Measurements from ENCODE around the gene PNMT.

PNMT gene

GRCh38 chr17:39697961-39698360, 29.7 kb downstream of the PNMT start:
- TF ChIP-seq MAX (IDR thresholded peaks at IDR 0.05) = no peak
- TF ChIP-seq EGR1 (IDR thresholded peaks at IDR 0.05) = no peak
- no peak for TF ChIP-seq USF1 (IDR thresholded peaks at IDR 0.05)

- TF ChIP-seq ZBTB7A (IDR thresholded peaks at IDR 0.05; ENCODE audit: low read depth) = no peak
- TF ChIP-seq TEAD4 (IDR thresholded peaks at IDR 0.05) = peak; percentile 95
- TF ChIP-seq FOXM1 (IDR thresholded peaks at IDR 0.05; ENCODE audit: borderline replicate concordance, low read depth) = no peak
- no peak; the same call in 1 of the 2 replicates for TF ChIP-seq CREB1 (IDR thresholded peaks at IDR 0.05; ENCODE audit: low read depth)
- TF ChIP-seq EGR1 (IDR thresholded peaks at IDR 0.05) = peak; percentile 53
- peak; percentile 35; the same call in 1 of the 2 replicates for TF ChIP-seq EP300 (IDR thresholded peaks at IDR 0.05; ENCODE audit: borderline replicate concordance)
- peak; percentile 51 for TF ChIP-seq MAX (IDR thresholded peaks at IDR 0.05)
- TF ChIP-seq TCF12 (IDR thresholded peaks at IDR 0.05; ENCODE audit: low read depth) = peak; percentile 41; the same call in 1 of the 2 replicates
- TF ChIP-seq CEBPB (IDR thresholded peaks at IDR 0.05) = no peak
- TF ChIP-seq TAF1 (IDR thresholded peaks at IDR 0.05; ENCODE audit: low read depth) = peak; percentile 62
These were observed 31.5 kb downstream of the PNMT start, which contains the start of gene ERBB2 for GRCh38 chr17:39699818-39700147. Gene ERBB2, plus strand, starts transcription at chr17:39700064. Its CDS starts 175 bp downstream, at chr17:39700239.

- peak; percentile 32; the same call in 1 of the 2 replicates for TF ChIP-seq MAX (IDR thresholded peaks at IDR 0.05)
- TF ChIP-seq ZBTB7A (IDR thresholded peaks at IDR 0.05; ENCODE audit: low read depth) = peak; percentile 85
- no peak for TF ChIP-seq CEBPB (IDR thresholded peaks at IDR 0.05)
These were observed 32.1 kb downstream of the PNMT start for GRCh38 chr17:39700148-39700987.

- TF ChIP-seq FOXM1 (IDR thresholded peaks at IDR 0.05; ENCODE audit: borderline replicate concordance, low read depth) (no peak), REST (IDR thresholded peaks at IDR 0.05; ENCODE audit: low read depth) (no peak), TAF1 (IDR thresholded peaks at IDR 0.05; ENCODE audit: low read depth) (no peak), ZBTB7A (IDR thresholded peaks at IDR 0.05; ENCODE audit: low read depth) (no peak), TCF12 (IDR thresholded peaks at IDR 0.05; ENCODE audit: low read depth) (no peak), CREB1 (IDR thresholded peaks at IDR 0.05; ENCODE audit: low read depth) (no peak), EGR1 (IDR thresholded peaks at IDR 0.05) (no peak), CEBPB (IDR thresholded peaks at IDR 0.05) (no peak), EP300 (IDR thresholded peaks at IDR 0.05; ENCODE audit: borderline replicate concordance) (no peak), MAX (IDR thresholded peaks at IDR 0.05) (no peak), TEAD4 (IDR thresholded peaks at IDR 0.05) (no peak), YY1 (IDR thresholded peaks at IDR 0.05; ENCODE audit: low read depth) (no peak), USF1 (IDR thresholded peaks at IDR 0.05) (no peak), RAD21 (IDR thresholded peaks at IDR 0.05; ENCODE audit: low read depth) (no peak), NFIC (IDR thresholded peaks at IDR 0.05) (no peak)
These were observed 32.9 kb downstream of the PNMT start for GRCh38 chr17:39701012-39701783.

GRCh38 chr17:39701784-39702422, 33.6 kb downstream of the PNMT start:
- TF ChIP-seq TEAD4 (IDR thresholded peaks at IDR 0.05) (no peak), EP300 (IDR thresholded peaks at IDR 0.05; ENCODE audit: borderline replicate concordance) (no peak), RAD21 (IDR thresholded peaks at IDR 0.05; ENCODE audit: low read depth) (no peak), ZBTB7A (IDR thresholded peaks at IDR 0.05; ENCODE audit: low read depth) (no peak), USF1 (IDR thresholded peaks at IDR 0.05) (no peak), TAF1 (IDR thresholded peaks at IDR 0.05; ENCODE audit: low read depth) (no peak), YY1 (IDR thresholded peaks at IDR 0.05; ENCODE audit: low read depth) (no peak), FOXM1 (IDR thresholded peaks at IDR 0.05; ENCODE audit: borderline replicate concordance, low read depth) (no peak), CEBPB (IDR thresholded peaks at IDR 0.05) (no peak), CREB1 (IDR thresholded peaks at IDR 0.05; ENCODE audit: low read depth) (no peak), MAX (IDR thresholded peaks at IDR 0.05) (no peak), REST (IDR thresholded peaks at IDR 0.05; ENCODE audit: low read depth) (no peak), TCF12 (IDR thresholded peaks at IDR 0.05; ENCODE audit: low read depth) (no peak), EGR1 (IDR thresholded peaks at IDR 0.05) (no peak), NFIC (IDR thresholded peaks at IDR 0.05) (no peak)
